ENCODE results near the gene CEPT1.

Gene CEPT1

GRCh38 chr1:111147948-111148347 lies 7.9 kb downstream of the CEPT1 start:
- DNase-seq: no peak

- no peak for DNase-seq
Measured at GRCh38 chr1:111148376-111148881, 8.4 kb downstream of the CEPT1 start.

GRCh38 chr1:111151838-111152237 lies 11.8 kb downstream of the CEPT1 start:
- DNase-seq: no peak

GRCh38 chr1:111154021-111154999 lies 14.3 kb downstream of the CEPT1 start:
- no peak for DNase-seq

GRCh38 chr1:111157431-111157830 lies 17.4 kb downstream of the CEPT1 start:
- no peak for DNase-seq

GRCh38 chr1:111161843-111162487 lies 21.9 kb downstream of the CEPT1 start:
- DNase-seq: no peak

- no peak for DNase-seq
Measured at GRCh38 chr1:111162488-111162880, 22.5 kb downstream of the CEPT1 start.

- DNase-seq: no peak
Measured at GRCh38 chr1:111163363-111163762, 23.3 kb downstream of the CEPT1 start.

GRCh38 chr1:111164151-111164550 lies 24.1 kb downstream of the CEPT1 start:
- no peak for DNase-seq

GRCh38 chr1:111172463-111172862 lies 32.4 kb downstream of the CEPT1 start:
- no peak for DNase-seq

- no peak for DNase-seq
Measured at GRCh38 chr1:111174070-111174469, 34.0 kb downstream of the CEPT1 start.

GRCh38 chr1:111175349-111175748 lies 35.3 kb downstream of the CEPT1 start:
- DNase-seq: no peak

- no peak for DNase-seq
Measured at GRCh38 chr1:111176678-111177077, 36.7 kb downstream of the CEPT1 start.

- no peak for DNase-seq
Measured at GRCh38 chr1:111179968-111180533, 40.0 kb downstream of the CEPT1 start.

- DNase-seq: no peak
Measured at GRCh38 chr1:111182052-111182451, 42.0 kb downstream of the CEPT1 start.

GRCh38 chr1:111183308-111184069 lies 43.5 kb downstream of the CEPT1 start:
- no peak for DNase-seq

- DNase-seq: no peak
Measured at GRCh38 chr1:111184663-111185062, 44.6 kb downstream of the CEPT1 start.

GRCh38 chr1:111190931-111191451 lies 51.0 kb downstream of the CEPT1 start:
- no peak for DNase-seq

- DNase-seq: no peak
Measured at GRCh38 chr1:111191496-111191895, 51.5 kb downstream of the CEPT1 start.

GRCh38 chr1:111192074-111192473 lies 52.1 kb downstream of the CEPT1 start:
- DNase-seq: no peak

GRCh38 chr1:111192658-111193519 lies 52.9 kb downstream of the CEPT1 start:
- no peak for DNase-seq
